H9 (cell line): Measurements from ENCODE around the gene COMMD9. TPM values are rescaled to one million over a fixed set of nuclear protein-coding genes. Genes with fewer than 3 reads are reported as not detected.

ENCODE experiments used
- DNase-seq: peaks from one replicate; pipeline ENCODE4 v3.0.0-alpha.2; 2017
- H2AFZ ChIP-seq: one replicate; pipeline ENCODE4 v1.6.1; 2013; ENCODE audit warnings: mild to moderate bottlenecking, low read length, control low read depth, moderate library complexity
- H2AK5ac ChIP-seq: 2 replicates; pipeline ENCODE4 v1.6.1; 2013; ENCODE audit warnings: low read length, control low read depth, mixed read lengths; ENCODE audit not compliant: insufficient read length
- H2BK120ac ChIP-seq: one replicate; pipeline ENCODE4 v1.6.1; 2013; ENCODE audit warnings: low read depth, mild to moderate bottlenecking, low read length, control low read depth, inconsistent platforms; ENCODE audit not compliant: poor library complexity, severe bottlenecking
- H2BK12ac ChIP-seq: 2 replicates; pipeline ENCODE4 v1.6.1; 2013; ENCODE audit warnings: low read length, control low read depth, mixed read lengths, low read depth; ENCODE audit not compliant: insufficient read length
- H2BK15ac ChIP-seq: 2 replicates; pipeline ENCODE4 v1.6.1; 2013; ENCODE audit warnings: low read depth, low read length, control low read depth
- H2BK20ac ChIP-seq: one replicate; pipeline ENCODE4 v1.6.1; 2013; ENCODE audit warnings: low read depth, mild to moderate bottlenecking, low read length, control low read depth, inconsistent platforms; ENCODE audit not compliant: poor library complexity, severe bottlenecking
- H2BK5ac ChIP-seq: 2 replicates; pipeline ENCODE4 v1.6.1; 2013; ENCODE audit warnings: low read length, control low read depth, mixed read lengths; ENCODE audit not compliant: insufficient read length
- H3K14ac ChIP-seq: 2 replicates; pipeline ENCODE4 v1.6.1; 2013; ENCODE audit warnings: low read length, control low read depth; ENCODE audit not compliant: insufficient read depth
- H3K18ac ChIP-seq: 2 replicates; pipeline ENCODE4 v1.6.1; 2013; ENCODE audit warnings: low read depth, mild to moderate bottlenecking, mixed read lengths, low read length, control low read depth; ENCODE audit not compliant: insufficient read length
- H3K23ac ChIP-seq: 2 replicates; pipeline ENCODE4 v1.6.1; 2013; ENCODE audit warnings: low read length, control low read depth, mixed read lengths, low read depth; ENCODE audit not compliant: insufficient read length
- H3K23me2 ChIP-seq: 2 replicates; pipeline ENCODE4 v1.6.1; 2013; ENCODE audit warnings: low read depth, mild to moderate bottlenecking, mixed read lengths, low read length, control low read depth; ENCODE audit not compliant: insufficient read length, poor library complexity, severe bottlenecking
- H3K27ac ChIP-seq: 2 replicates; pipeline ENCODE4 v1.5.1; 2013; ENCODE audit warnings: low read length, control low read depth, mixed read lengths, low read depth; ENCODE audit not compliant: insufficient read length
- H3K27me3 ChIP-seq: 2 replicates; pipeline ENCODE4 v1.6.1; 2013; ENCODE audit warnings: low read length, control low read depth, inconsistent platforms; ENCODE audit not compliant: insufficient read depth
- H3K4ac ChIP-seq: 2 replicates; pipeline ENCODE4 v1.6.1; 2013; ENCODE audit warnings: low read depth, mild to moderate bottlenecking, control low read depth, inconsistent platforms, low read length, moderate library complexity
- H3K4me1 ChIP-seq: 2 replicates; pipeline ENCODE4 v1.6.1; 2013; ENCODE audit warnings: low read length, control low read depth, inconsistent platforms; ENCODE audit not compliant: insufficient read depth
- H3K4me2 ChIP-seq: 2 replicates; pipeline ENCODE4 v1.6.1; 2013; ENCODE audit warnings: low read length, control low read depth, mixed read lengths; ENCODE audit not compliant: insufficient read length, insufficient read depth
- H3K56ac ChIP-seq: 2 replicates; pipeline ENCODE4 v1.6.1; 2013; ENCODE audit warnings: low read depth, mild to moderate bottlenecking, mixed read lengths, low read length, control low read depth; ENCODE audit not compliant: insufficient read length
- H3K79me1 ChIP-seq: 2 replicates; pipeline ENCODE4 v1.6.1; 2013; ENCODE audit warnings: low read depth, mild to moderate bottlenecking, moderate library complexity, low read length, control low read depth, inconsistent platforms; ENCODE audit not compliant: insufficient read depth, poor library complexity, severe bottlenecking
- H3K79me2 ChIP-seq: 2 replicates; pipeline ENCODE4 v1.6.1; 2013; ENCODE audit warnings: low read length, control low read depth, inconsistent platforms; ENCODE audit not compliant: insufficient read depth
- H3K9ac ChIP-seq: 2 replicates; pipeline ENCODE4 v1.6.1; 2013; ENCODE audit warnings: low read length, control low read depth, mixed read lengths; ENCODE audit not compliant: insufficient read length; ENCODE audit errors: extremely low read depth
- H3K9me3 ChIP-seq: one replicate; pipeline ENCODE4 v1.6.1; 2013; ENCODE audit warnings: low read depth, low read length, inconsistent platforms; ENCODE audit not compliant: control insufficient read depth
- H3T11ph ChIP-seq: one replicate; pipeline ENCODE4 v1.6.1; 2013; ENCODE audit warnings: mild to moderate bottlenecking, low read length, control low read depth, inconsistent platforms
- H4K20me1 ChIP-seq: one replicate; pipeline ENCODE4 v1.6.1; 2013; ENCODE audit not compliant: control insufficient read depth, insufficient read length, insufficient read depth
- H4K5ac ChIP-seq: 2 replicates; pipeline ENCODE4 v1.6.1; 2013; ENCODE audit warnings: low read depth, mild to moderate bottlenecking, mixed read lengths, low read length, control low read depth; ENCODE audit not compliant: insufficient read length
- H4K8ac ChIP-seq: replicated peaks from 2 replicates; pipeline ENCODE4 v1.6.1; 2013; ENCODE audit warnings: low read length, control low read depth, mixed read lengths, low read depth; ENCODE audit not compliant: insufficient read length
- H4K91ac ChIP-seq: 2 replicates; pipeline ENCODE4 v1.6.1; 2013; ENCODE audit warnings: low read depth, mild to moderate bottlenecking, moderate library complexity, mixed read lengths, low read length, control low read depth; ENCODE audit not compliant: insufficient read length
- H3K27ac Mint-ChIP-seq, 3 experiments: 2 replicates in 2 of 3; 3 replicates in 1 of 3; pipeline ENCODE4 v1.8.0; 2020 to 2021; ENCODE audit warnings: mixed read lengths in 3 of 3, mild to moderate bottlenecking in 1 of 3, moderate library complexity in 1 of 3
- H3K27me3 Mint-ChIP-seq: 2 replicates; pipeline ENCODE4 v1.8.0; 2021; ENCODE audit warnings: low read depth, mild to moderate bottlenecking, moderate library complexity, mixed read lengths
- H3K36me3 Mint-ChIP-seq, 3 experiments: 2 replicates in 2 of 3; 3 replicates in 1 of 3; pipeline ENCODE4 v1.8.0; 2020 to 2021; ENCODE audit warnings: low read depth in 3 of 3, mixed read lengths in 3 of 3; ENCODE audit not compliant: insufficient read depth in 1 of 3
- H3K4me1 Mint-ChIP-seq, 2 experiments: 2 replicates each; pipeline ENCODE4 v1.8.0; 2020; ENCODE audit warnings: mixed read lengths in 2 of 2
- H3K4me3 Mint-ChIP-seq, 2 experiments: 2 replicates in 1 of 2; 3 replicates in 1 of 2; pipeline ENCODE4 v1.8.0; 2020 to 2021; ENCODE audit warnings: mild to moderate bottlenecking in 2 of 2, mixed read lengths in 2 of 2, moderate library complexity in 1 of 2
- H3K9me3 Mint-ChIP-seq, 2 experiments: 2 replicates in 1 of 2; 3 replicates in 1 of 2; pipeline ENCODE4 v1.8.0; 2020; ENCODE audit warnings: mild to moderate bottlenecking in 2 of 2, mixed read lengths in 2 of 2, moderate library complexity in 1 of 2
- WGBS: extraction: QIAGEN DNeasy Blood & Tissue Kit; methylation state at CpG from one replicate; pipeline ENCODE4 v1.1.7; 2013; ENCODE audit warnings: missing lambda C conversion rate, low lambda C conversion rate, mixed read lengths; ENCODE audit not compliant: insufficient read length; ENCODE audit errors: extremely low coverage; 5-methylcytosine and 5-hydroxymethylcytosine counted together
- total RNA-seq: library from RNA; stranded (reverse); gene quantifications from 2 replicates; pipeline ENCODE4 v1.2.1, GENCODE V29; 2021
- TF ChIP-seq, protein P1 (sequence below): fragments of 200-600 bp; sonication (generic); conservative IDR thresholded peaks from 3 replicates; pipeline ENCODE4 v1.8.0; 2021; ENCODE audit warnings: antibody characterized with exemption, mild to moderate bottlenecking

The COMMD9 gene
- total RNA-seq, 1 experiment from 2014 or later, result 47.0 TPM

DNA sequence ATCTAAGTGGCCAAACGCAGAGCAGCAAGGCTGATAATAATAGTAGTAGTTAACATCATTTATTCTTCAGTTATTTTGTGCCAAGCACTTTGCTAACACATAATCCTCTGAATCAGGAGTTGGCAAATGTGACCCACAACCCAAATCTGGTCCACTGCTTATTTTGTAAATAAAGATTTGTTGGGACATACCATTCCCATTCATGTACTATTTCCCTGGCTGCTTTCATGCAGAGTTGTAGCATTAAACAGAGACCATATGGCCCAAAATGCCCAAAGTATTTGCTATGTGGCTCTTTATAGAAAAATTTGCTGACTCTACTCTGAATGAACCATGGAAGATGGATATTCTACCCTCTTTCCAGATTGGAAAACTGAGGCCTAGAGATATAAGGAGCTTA, 50.3 kb downstream of the COMMD9 start:
- no peak overlapping the region for H3K27ac Mint-ChIP-seq
- Histone ChIP-seq H3K4me2 (no peak overlapping the region), H2AK5ac (no peak overlapping the region), H3K79me1 (no peaks in the 10 kb centered on the region), H2BK120ac (no peak overlapping the region), H3K56ac (no peak overlapping the region), H3K23ac (no peak overlapping the region), H3K23me2 (no peaks in the 10 kb centered on the region), H3K4me1 (no peaks in the 10 kb centered on the region), H3K18ac (no peak overlapping the region), H3K9ac (no peak overlapping the region), H3K27ac (no peak overlapping the region), H4K20me1 (no peaks in the 10 kb centered on the region), H3T11ph (no peak overlapping the region), H4K8ac (no peak overlapping the region), H3K79me2 (no peaks in the 10 kb centered on the region), H3K27me3 (no peaks in the 10 kb centered on the region), H4K5ac (no peak overlapping the region), H2BK5ac (no peak overlapping the region), H4K91ac (no peak overlapping the region), H2BK12ac (no peak overlapping the region), H2BK15ac (no peak overlapping the region), H2BK20ac (no peak overlapping the region), H2AFZ (no peak overlapping the region), H3K14ac (no peak overlapping the region), H3K9me3 (no peaks in the 10 kb centered on the region), H3K4ac (no peak overlapping the region)
- peaks cover 0 to 7% (median 3%) of the 10 kb centered on the region in 3 experiments; a peak in 1 of 7 replicates for H3K36me3 Mint-ChIP-seq
- H3K27me3 Mint-ChIP-seq, result no peaks in the 10 kb centered on the region; the same call in 1 of the 2 replicates
- TF ChIP-seq, protein P1, sequence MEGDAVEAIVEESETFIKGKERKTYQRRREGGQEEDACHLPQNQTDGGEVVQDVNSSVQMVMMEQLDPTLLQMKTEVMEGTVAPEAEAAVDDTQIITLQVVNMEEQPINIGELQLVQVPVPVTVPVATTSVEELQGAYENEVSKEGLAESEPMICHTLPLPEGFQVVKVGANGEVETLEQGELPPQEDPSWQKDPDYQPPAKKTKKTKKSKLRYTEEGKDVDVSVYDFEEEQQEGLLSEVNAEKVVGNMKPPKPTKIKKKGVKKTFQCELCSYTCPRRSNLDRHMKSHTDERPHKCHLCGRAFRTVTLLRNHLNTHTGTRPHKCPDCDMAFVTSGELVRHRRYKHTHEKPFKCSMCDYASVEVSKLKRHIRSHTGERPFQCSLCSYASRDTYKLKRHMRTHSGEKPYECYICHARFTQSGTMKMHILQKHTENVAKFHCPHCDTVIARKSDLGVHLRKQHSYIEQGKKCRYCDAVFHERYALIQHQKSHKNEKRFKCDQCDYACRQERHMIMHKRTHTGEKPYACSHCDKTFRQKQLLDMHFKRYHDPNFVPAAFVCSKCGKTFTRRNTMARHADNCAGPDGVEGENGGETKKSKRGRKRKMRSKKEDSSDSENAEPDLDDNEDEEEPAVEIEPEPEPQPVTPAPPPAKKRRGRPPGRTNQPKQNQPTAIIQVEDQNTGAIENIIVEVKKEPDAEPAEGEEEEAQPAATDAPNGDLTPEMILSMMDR, result no peak
- WGBS, result no CpG with 5 or more reads among the region's 1 CpG
- H3K4me1 Mint-ChIP-seq, result peaks cover 5 to 8% of the 10 kb centered on the region in 2 experiments
- DNase-seq, result no peak
- H3K4me3 Mint-ChIP-seq, result no peak overlapping the region
- no peaks in the 10 kb centered on the region for H3K9me3 Mint-ChIP-seq
